CD4-positive, alpha-beta memory T cell (primary cell): ENCODE measurements around the gene IL9. TPM values are rescaled to one million over a fixed set of nuclear protein-coding genes. Genes with fewer than 3 reads are reported as not detected.

Experiments
- CTCF ChIA-PET: fragments of 350-600 bp; sonication (Branson Sonifier 250); formaldehyde crosslinking; loops from one replicate; lab custom pipeline; 2021; ENCODE audit warnings: inconsistent platforms; ENCODE audit not compliant: partially characterized antibody; lab: Charles Lee
- POLR2A ChIA-PET: fragments of 350-600 bp; sonication (Branson Sonifier 250); formaldehyde crosslinking; loops from one replicate; lab custom pipeline; 2021; ENCODE audit not compliant: partially characterized antibody; lab: Charles Lee
- DNase-seq, 5 donors: peaks; one replicate each; pipeline versions ENCODE4 v3.0.0 to v3.0.0-alpha.2; 2020 to 2022; ENCODE audit warnings: mixed read lengths in 1 of 5
- H3K27ac ChIP-seq: one replicate; pipeline ENCODE4 v1.7.0; 2013; ENCODE audit warnings: low read depth, low read length
- H3K27me3 ChIP-seq: 2 replicates; pipeline ENCODE4 v1.7.0; 2013; ENCODE audit warnings: mild to moderate bottlenecking, low read length, moderate library complexity; ENCODE audit not compliant: insufficient read depth
- H3K36me3 ChIP-seq: 2 replicates; pipeline ENCODE4 v1.7.0; 2013; ENCODE audit warnings: mild to moderate bottlenecking, low read length, moderate library complexity; ENCODE audit not compliant: insufficient read depth
- H3K4me1 ChIP-seq: 2 replicates; pipeline ENCODE4 v1.7.0; 2013; ENCODE audit warnings: mild to moderate bottlenecking, low read length, moderate library complexity; ENCODE audit not compliant: insufficient read depth
- H3K4me3 ChIP-seq, 2 donors: one replicate each; pipeline ENCODE4 v1.7.0; 2013; ENCODE audit warnings: low read length in 2 of 2, mild to moderate bottlenecking in 1 of 2
- H3K9me3 ChIP-seq, 2 donors: one replicate each; pipeline ENCODE4 v1.7.0; 2013; ENCODE audit warnings: low read length in 2 of 2, control low read depth in 1 of 2; ENCODE audit not compliant: control insufficient read depth in 1 of 2
- H3K27ac Mint-ChIP-seq, 7 donors: one replicate each; pipeline ENCODE4 v1.8.0; 2020 to 2021; ENCODE audit warnings: mixed read lengths in 7 of 7, mild to moderate bottlenecking in 6 of 7, inconsistent platforms in 3 of 7, moderate library complexity in 3 of 7
- H3K27me3 Mint-ChIP-seq, 2 donors: one replicate each; pipeline ENCODE4 v1.8.0; 2020 to 2021; ENCODE audit warnings: mixed read lengths in 2 of 2
- H3K36me3 Mint-ChIP-seq, 2 donors: one replicate each; pipeline ENCODE4 v1.8.0; 2020 to 2021; ENCODE audit warnings: mixed read lengths in 2 of 2, inconsistent platforms in 1 of 2, mild to moderate bottlenecking in 1 of 2
- H3K4me1 Mint-ChIP-seq, 4 donors: one replicate each; pipeline ENCODE4 v1.8.0; 2020 to 2021; ENCODE audit warnings: mixed read lengths in 4 of 4, mild to moderate bottlenecking in 1 of 4
- H3K4me3 Mint-ChIP-seq, 8 donors: one replicate each; pipeline ENCODE4 v1.8.0; 2020 to 2021; ENCODE audit warnings: mixed read lengths in 8 of 8, mild to moderate bottlenecking in 7 of 8, moderate library complexity in 6 of 8, inconsistent platforms in 3 of 8
- H3K9me3 Mint-ChIP-seq, 8 donors: one replicate each; pipeline ENCODE4 v1.8.0; 2020 to 2021; ENCODE audit warnings: mixed read lengths in 8 of 8, mild to moderate bottlenecking in 5 of 8, inconsistent platforms in 3 of 8, moderate library complexity in 1 of 8
- intact Hi-C: fragments of 100-400 bp; cut with micrococcal nuclease; formaldehyde crosslinking; loops from one replicate; pipeline ENCODE4 v1.15.1; 2023
- polyA plus RNA-seq, 2 donors: library from polyadenylated mRNA; unstranded; fragments of 300-500 nt; fragmentation: Illumina TruSeq; gene quantifications; one replicate each; pipeline ENCODE4 v1.2.3, GENCODE V29; 2021
- total RNA-seq, 2 experiments: library from RNA; stranded (reverse); gene quantifications; one replicate each; pipeline ENCODE4 v1.2.3, GENCODE V29; 2021

The IL9 gene
- total and polyA plus RNA-seq, 4 experiments from 2014 or later: not detected

DNA sequence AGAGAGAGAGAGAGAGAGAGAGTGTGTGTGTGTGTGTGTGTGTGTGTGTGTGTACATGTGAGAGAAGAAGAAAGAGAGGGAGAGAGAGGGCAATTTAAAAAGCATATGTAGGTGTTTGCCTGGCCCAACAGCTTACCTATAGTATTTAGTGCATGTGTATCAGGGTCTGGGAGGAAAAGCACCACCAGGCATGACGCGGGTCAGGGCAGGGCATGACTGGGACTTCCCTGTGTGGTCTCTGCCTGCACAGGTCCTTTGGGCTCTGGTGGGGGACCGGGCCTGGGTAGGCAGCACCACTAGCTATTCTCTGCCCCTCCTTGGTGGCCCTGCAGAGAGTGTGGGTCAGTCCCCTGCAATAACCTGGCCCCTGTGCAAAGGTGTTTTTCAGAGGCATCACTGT, 16.1 kb downstream of the IL9 start:
- H3K4me1 ChIP-seq: no peaks in the 10 kb centered on the region
- ChIA-PET POLR2A (no interaction called here), CTCF (interaction anchor here (2.3 kb wide), 1 partner anchor 9 kb away, joined by 8 read pairs; no protein-coding TSS in a partner anchor)
- no peak for DNase-seq
- Mint-ChIP-seq H3K9me3 (no peaks in the 10 kb centered on the region), H3K27me3 (peaks cover 6 to 33% of the 10 kb centered on the region in 2 donors), H3K4me1 (no peaks in the 10 kb centered on the region), H3K27ac (no peak overlapping the region), H3K36me3 (no peaks in the 10 kb centered on the region), H3K4me3 (no peak overlapping the region)
- H3K9me3 ChIP-seq: no peaks in the 10 kb centered on the region
- no peaks in the 10 kb centered on the region for H3K27me3 ChIP-seq
- intact Hi-C loops: no loop called here
- no peak overlapping the region for H3K4me3 ChIP-seq
- no peaks in the 10 kb centered on the region for H3K36me3 ChIP-seq
- H3K27ac ChIP-seq: no peak overlapping the region

GRCh38 chr5:135878156-135878620, 17.5 kb downstream of the IL9 start:
- Mint-ChIP-seq H3K4me3 (no peak overlapping the region), H3K27me3 (peaks cover 3 to 29% of the 10 kb centered on the region in 2 donors), H3K36me3 (no peaks in the 10 kb centered on the region), H3K9me3 (no peaks in the 10 kb centered on the region), H3K27ac (no peak overlapping the region), H3K4me1 (no peaks in the 10 kb centered on the region)
- DNase-seq: no peak
- ChIA-PET CTCF (interaction anchor here (1.1 to 2.3 kb wide), 2 partner anchors 10 to 334 kb away, joined by 4 to 8 read pairs; no protein-coding TSS in a partner anchor), POLR2A (no interaction called here)
- Histone ChIP-seq H3K27me3 (no peaks in the 10 kb centered on the region), H3K27ac (no peak overlapping the region), H3K4me1 (no peaks in the 10 kb centered on the region), H3K36me3 (no peaks in the 10 kb centered on the region), H3K4me3 (no peak overlapping the region), H3K9me3 (no peaks in the 10 kb centered on the region)
- intact Hi-C loops: no loop called here

DNA sequence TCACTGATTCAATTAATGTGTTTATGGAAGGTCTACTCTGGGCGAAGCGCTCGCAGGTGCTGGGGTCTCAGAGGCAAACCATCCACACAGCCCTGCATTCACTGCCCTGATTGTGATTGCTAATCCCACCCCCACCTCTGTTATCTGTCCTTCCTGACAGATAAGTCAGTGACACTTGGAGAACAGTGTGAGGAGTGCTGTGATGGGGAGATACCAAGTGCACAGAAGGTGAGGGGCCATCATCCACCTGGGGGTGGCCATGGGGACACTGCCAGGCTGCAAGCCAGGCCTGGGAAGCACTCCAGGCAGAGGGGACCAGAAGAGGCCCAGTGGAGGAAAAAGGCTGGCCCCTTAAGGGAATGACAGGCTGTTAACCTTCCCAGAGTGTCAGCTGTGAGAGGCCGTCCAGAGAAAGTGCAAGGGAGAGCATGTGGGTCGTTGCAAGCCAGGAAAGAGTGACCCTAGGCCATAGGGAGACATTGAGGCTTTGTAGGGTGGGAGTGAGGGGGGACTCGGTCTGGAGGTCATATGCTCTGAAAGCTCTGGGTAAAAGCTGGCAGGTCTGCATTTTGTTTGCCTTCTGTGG, 18.0 kb downstream of the IL9 start:
- Mint-ChIP-seq H3K36me3 (no peaks in the 10 kb centered on the region), H3K4me1 (no peaks in the 10 kb centered on the region), H3K9me3 (no peaks in the 10 kb centered on the region), H3K27ac (no peak overlapping the region), H3K4me3 (no peak overlapping the region), H3K27me3 (peaks cover 3 to 27% of the 10 kb centered on the region in 2 donors)
- intact Hi-C loops: no loop called here
- H3K27me3 ChIP-seq: no peaks in the 10 kb centered on the region
- H3K36me3 ChIP-seq: no peaks in the 10 kb centered on the region
- DNase-seq: no peak
- no peak overlapping the region for H3K27ac ChIP-seq
- ChIA-PET CTCF (interaction anchor here (2.3 kb wide), 1 partner anchor 11 kb away, joined by 8 read pairs; no protein-coding TSS in a partner anchor), POLR2A (no interaction called here)
- H3K4me1 ChIP-seq: no peaks in the 10 kb centered on the region
- H3K4me3 ChIP-seq: no peak overlapping the region
- H3K9me3 ChIP-seq: no peaks in the 10 kb centered on the region

GRCh38 chr5:135876146-135876545, 19.5 kb downstream of the IL9 start:
- H3K36me3 ChIP-seq: no peaks in the 10 kb centered on the region
- Mint-ChIP-seq H3K9me3 (no peaks in the 10 kb centered on the region), H3K4me3 (no peak overlapping the region), H3K4me1 (no peaks in the 10 kb centered on the region), H3K27ac (no peak overlapping the region), H3K27me3 (peaks cover 3 to 31% of the 10 kb centered on the region in 2 donors), H3K36me3 (no peaks in the 10 kb centered on the region)
- no peaks in the 10 kb centered on the region for H3K9me3 ChIP-seq
- intact Hi-C loops: no loop called here
- H3K27me3 ChIP-seq: no peaks in the 10 kb centered on the region
- POLR2A ChIA-PET: no interaction called here
- no peaks in the 10 kb centered on the region for H3K4me1 ChIP-seq
- DNase-seq: no peak
- no peak overlapping the region for H3K4me3 ChIP-seq
- CTCF ChIA-PET: interaction anchor here (0.7 to 1.3 kb wide), 2 partner anchors 10 to 11 kb away, joined by 3 read pairs; no protein-coding TSS in a partner anchor
- no peak overlapping the region for H3K27ac ChIP-seq

- H3K4me3 ChIP-seq: no peak overlapping the region
- H3K27ac ChIP-seq: no peak overlapping the region
- DNase-seq: no peak
- no peaks in the 10 kb centered on the region for H3K27me3 ChIP-seq
- no peaks in the 10 kb centered on the region for H3K36me3 ChIP-seq
- intact Hi-C loops: no loop called here
- H3K4me1 ChIP-seq: no peaks in the 10 kb centered on the region
- Mint-ChIP-seq H3K9me3 (no peaks in the 10 kb centered on the region), H3K27me3 (peaks cover 3 to 25% of the 10 kb centered on the region in 2 donors), H3K4me1 (no peaks in the 10 kb centered on the region), H3K4me3 (no peak overlapping the region), H3K27ac (no peak overlapping the region), H3K36me3 (no peaks in the 10 kb centered on the region)
- CTCF ChIA-PET: interaction anchor here (0.7 to 1.3 kb wide), 2 partner anchors 10 to 11 kb away, joined by 3 read pairs; no protein-coding TSS in a partner anchor
- POLR2A ChIA-PET: no interaction called here
- H3K9me3 ChIP-seq: no peaks in the 10 kb centered on the region
These were observed 20.1 kb downstream of the IL9 start for GRCh38 chr5:135875567-135875966.

GRCh38 chr5:135874461-135874860, 21.2 kb downstream of the IL9 start:
- no peak overlapping the region for H3K4me3 Mint-ChIP-seq
- no peaks in the 10 kb centered on the region for H3K9me3 Mint-ChIP-seq
- Histone ChIP-seq H3K4me1 (no peaks in the 10 kb centered on the region), H3K4me3 (no peak overlapping the region), H3K9me3 (no peaks in the 10 kb centered on the region), H3K27ac (no peak overlapping the region), H3K36me3 (no peaks in the 10 kb centered on the region), H3K27me3 (no peaks in the 10 kb centered on the region)
- H3K4me1 Mint-ChIP-seq: no peaks in the 10 kb centered on the region
- intact Hi-C loops: no loop called here
- peaks cover 3 to 23% of the 10 kb centered on the region in 2 donors for H3K27me3 Mint-ChIP-seq
- CTCF ChIA-PET: interaction anchor here (1.5 kb wide), 1 partner anchor 207 kb away, joined by 3 read pairs; no protein-coding TSS in a partner anchor
- POLR2A ChIA-PET: no interaction called here
- DNase-seq: no peak
- no peaks in the 10 kb centered on the region for H3K36me3 Mint-ChIP-seq
- H3K27ac Mint-ChIP-seq: no peak overlapping the region

- no peaks in the 10 kb centered on the region for H3K36me3 ChIP-seq
- no peaks in the 10 kb centered on the region for H3K9me3 Mint-ChIP-seq
- H3K27ac Mint-ChIP-seq: no peak overlapping the region
- no peaks in the 10 kb centered on the region for H3K36me3 Mint-ChIP-seq
- no peak overlapping the region for H3K4me3 ChIP-seq
- H3K4me1 Mint-ChIP-seq: no peaks in the 10 kb centered on the region
- peaks cover 1 to 18% of the 10 kb centered on the region in 2 donors for H3K27me3 Mint-ChIP-seq
- no peaks in the 10 kb centered on the region for H3K27me3 ChIP-seq
- ChIA-PET CTCF (interaction anchor here (1.5 kb wide), 1 partner anchor 208 kb away, joined by 3 read pairs; no protein-coding TSS in a partner anchor), POLR2A (no interaction called here)
- no peak overlapping the region for H3K27ac ChIP-seq
- H3K9me3 ChIP-seq: no peaks in the 10 kb centered on the region
- intact Hi-C loops: no loop called here
- H3K4me1 ChIP-seq: no peaks in the 10 kb centered on the region
- no peak overlapping the region for H3K4me3 Mint-ChIP-seq
- DNase-seq: no peak
These were observed 21.8 kb downstream of the IL9 start for GRCh38 chr5:135873831-135874230.
